HUES48 (cell line): ENCODE results near the gene EPG5.
A peak's percentile ranks its signal among the peaks of the same experiment; 100 is the strongest.

ENCODE experiments used
- H3K27ac ChIP-seq: one replicate; pipeline ENCODE4 v1.7.0; 2013; ENCODE audit warnings: low read depth, low read length, inconsistent platforms
- H3K27me3 ChIP-seq: 2 replicates; pipeline ENCODE4 v1.6.1; 2013; ENCODE audit warnings: mild to moderate bottlenecking, low read length; ENCODE audit not compliant: control insufficient read depth, insufficient read depth
- H3K36me3 ChIP-seq: 2 replicates; pipeline ENCODE4 v1.6.1; 2013; ENCODE audit warnings: low read length; ENCODE audit not compliant: control insufficient read depth, insufficient read depth
- H3K4me1 ChIP-seq: 2 replicates; pipeline ENCODE4 v1.6.1; 2013; ENCODE audit warnings: mild to moderate bottlenecking, low read length; ENCODE audit not compliant: control insufficient read depth, insufficient read depth
- H3K4me3 ChIP-seq: 2 replicates; pipeline ENCODE4 v1.5.1; 2013; ENCODE audit warnings: mild to moderate bottlenecking, low read depth, low read length
- H3K9ac ChIP-seq: 2 replicates; pipeline ENCODE4 v1.6.1; 2013; ENCODE audit warnings: mild to moderate bottlenecking, low read depth, low read length, moderate library complexity
- H3K9me3 ChIP-seq: 2 replicates; pipeline ENCODE4 v1.6.1; 2013; ENCODE audit warnings: low read length; ENCODE audit not compliant: control insufficient read depth, insufficient read depth

EPG5 gene

DNA sequence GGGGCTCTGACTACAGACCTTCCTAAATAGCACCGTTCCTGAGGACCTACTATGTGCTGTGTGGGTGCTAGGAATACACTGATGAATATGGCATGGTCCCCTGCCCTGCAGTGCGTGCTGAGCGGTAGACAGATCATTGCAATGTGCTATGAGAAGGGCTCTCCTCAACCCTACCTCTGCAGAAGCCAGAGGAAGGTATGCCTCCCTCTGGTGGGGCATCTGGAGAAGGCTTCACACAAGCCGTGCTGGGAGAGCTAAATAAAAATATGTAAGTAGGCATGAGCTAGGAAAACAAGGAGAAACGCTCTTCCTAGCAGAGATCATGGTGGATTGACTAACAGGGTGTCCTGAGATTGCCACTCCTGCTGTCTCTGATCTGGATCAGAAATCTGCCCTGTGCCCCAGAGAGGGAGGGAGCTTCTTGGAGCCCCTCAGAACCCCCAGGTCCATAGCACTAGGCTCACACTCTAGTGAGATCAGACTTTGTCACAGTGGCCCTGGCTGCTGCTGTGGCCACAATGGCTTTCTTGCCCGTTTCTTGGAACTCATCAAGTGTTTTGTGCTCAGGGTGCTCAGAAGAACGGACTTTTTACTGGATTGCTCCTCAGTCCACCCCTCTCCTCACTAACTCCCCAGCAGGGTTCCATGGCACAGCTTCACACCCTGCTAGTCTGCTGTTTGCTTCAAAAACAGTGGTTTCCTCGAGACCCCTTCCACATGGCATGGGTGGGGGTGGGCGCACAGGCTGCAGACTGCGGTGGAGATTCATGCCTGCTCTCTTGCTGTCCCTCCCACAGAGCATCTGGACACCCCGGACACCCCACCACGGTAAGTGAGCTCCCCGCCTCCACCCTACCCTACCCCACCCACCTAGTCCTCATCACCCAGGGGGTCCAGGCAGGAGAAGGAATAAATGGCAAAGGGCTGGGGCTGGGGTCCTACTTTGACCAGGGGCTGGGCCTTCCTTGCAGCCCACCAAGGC is 127.4 kb downstream of the EPG5 start:
- Histone ChIP-seq H3K4me3 (no peak overlapping the region), H3K9ac (no peak overlapping the region), H3K27me3 (peaks cover 45% of the 10 kb centered on the region), H3K27ac (no peak overlapping the region), H3K9me3 (no peaks in the 10 kb centered on the region), H3K4me1 (peaks cover 4% of the 10 kb centered on the region; the same call in 1 of the 2 replicates), H3K36me3 (no peaks in the 10 kb centered on the region)

DNA sequence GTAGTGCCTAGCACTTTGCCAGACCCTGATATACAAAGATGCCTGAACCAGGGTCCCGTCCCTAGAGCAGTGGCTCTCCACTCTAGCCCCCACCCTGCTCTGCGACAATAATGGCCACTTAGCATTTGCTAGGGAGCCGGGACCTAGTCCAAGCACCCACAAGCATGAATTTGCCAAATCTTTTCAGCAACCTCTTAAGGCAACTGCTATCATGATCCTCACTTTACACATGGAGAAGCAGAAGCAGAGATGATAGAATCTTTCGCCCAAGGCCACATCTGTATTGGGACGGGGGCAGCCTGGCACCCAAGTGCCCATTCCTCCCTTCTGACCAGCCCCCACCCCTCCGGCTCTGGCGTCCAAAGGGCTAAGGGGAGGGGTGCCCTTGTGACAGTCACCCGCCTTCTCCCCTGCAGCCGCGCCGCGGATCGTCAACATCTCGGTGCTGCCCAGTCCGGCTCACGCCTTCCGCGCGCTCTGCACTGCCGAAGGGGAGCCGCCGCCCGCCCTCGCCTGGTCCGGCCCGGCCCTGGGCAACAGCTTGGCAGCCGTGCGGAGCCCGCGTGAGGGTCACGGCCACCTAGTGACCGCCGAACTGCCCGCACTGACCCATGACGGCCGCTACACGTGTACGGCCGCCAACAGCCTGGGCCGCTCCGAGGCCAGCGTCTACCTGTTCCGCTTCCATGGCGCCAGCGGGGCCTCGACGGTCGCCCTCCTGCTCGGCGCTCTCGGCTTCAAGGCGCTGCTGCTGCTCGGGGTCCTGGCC is 128.6 kb downstream of the EPG5 start:
- Histone ChIP-seq H3K4me3 (no peak overlapping the region; the same call in 1 of the 2 replicates), H3K9me3 (no peaks in the 10 kb centered on the region), H3K9ac (no peak overlapping the region), H3K36me3 (no peaks in the 10 kb centered on the region), H3K27me3 (peaks cover 45% of the 10 kb centered on the region), H3K4me1 (peaks cover 4% of the 10 kb centered on the region; the same call in 1 of the 2 replicates), H3K27ac (no peak overlapping the region)

DNA sequence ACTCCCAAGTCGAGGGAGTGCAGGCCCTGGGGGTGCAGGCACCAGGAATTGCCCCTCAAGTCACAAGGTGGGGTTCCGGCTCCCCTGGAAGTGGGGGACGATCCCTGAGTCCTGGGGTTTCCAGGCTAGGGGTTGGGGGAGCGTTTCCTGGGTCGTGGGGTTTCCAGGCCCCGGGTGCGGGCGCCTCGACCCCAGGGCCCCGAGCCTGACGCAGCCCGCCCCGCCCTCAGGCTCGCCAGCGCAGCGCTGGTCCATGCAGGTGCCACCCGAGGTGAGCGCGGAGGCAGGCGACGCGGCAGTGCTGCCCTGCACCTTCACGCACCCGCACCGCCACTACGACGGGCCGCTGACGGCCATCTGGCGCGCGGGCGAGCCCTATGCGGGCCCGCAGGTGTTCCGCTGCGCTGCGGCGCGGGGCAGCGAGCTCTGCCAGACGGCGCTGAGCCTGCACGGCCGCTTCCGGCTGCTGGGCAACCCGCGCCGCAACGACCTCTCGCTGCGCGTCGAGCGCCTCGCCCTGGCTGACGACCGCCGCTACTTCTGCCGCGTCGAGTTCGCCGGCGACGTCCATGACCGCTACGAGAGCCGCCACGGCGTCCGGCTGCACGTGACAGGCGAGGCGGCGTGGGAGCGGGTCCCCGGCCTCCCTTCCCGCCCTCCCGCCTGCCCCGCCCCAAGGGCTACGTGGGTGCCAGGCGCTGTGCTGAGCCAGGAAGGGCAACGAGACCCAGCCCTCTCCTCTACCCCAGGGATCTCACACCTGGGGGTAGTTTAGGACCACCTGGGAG is 129.7 kb downstream of the EPG5 start:
- no peak overlapping the region for H3K9ac ChIP-seq
- no peak overlapping the region for H3K27ac ChIP-seq
- peaks cover 4% of the 10 kb centered on the region; the same call in 1 of the 2 replicates for H3K4me1 ChIP-seq
- peak overlapping the region; percentile 58; the same call in 1 of the 2 replicates for H3K4me3 ChIP-seq
- H3K36me3 ChIP-seq: no peaks in the 10 kb centered on the region
- H3K27me3 ChIP-seq: peaks cover 45% of the 10 kb centered on the region
- no peaks in the 10 kb centered on the region for H3K9me3 ChIP-seq

DNA sequence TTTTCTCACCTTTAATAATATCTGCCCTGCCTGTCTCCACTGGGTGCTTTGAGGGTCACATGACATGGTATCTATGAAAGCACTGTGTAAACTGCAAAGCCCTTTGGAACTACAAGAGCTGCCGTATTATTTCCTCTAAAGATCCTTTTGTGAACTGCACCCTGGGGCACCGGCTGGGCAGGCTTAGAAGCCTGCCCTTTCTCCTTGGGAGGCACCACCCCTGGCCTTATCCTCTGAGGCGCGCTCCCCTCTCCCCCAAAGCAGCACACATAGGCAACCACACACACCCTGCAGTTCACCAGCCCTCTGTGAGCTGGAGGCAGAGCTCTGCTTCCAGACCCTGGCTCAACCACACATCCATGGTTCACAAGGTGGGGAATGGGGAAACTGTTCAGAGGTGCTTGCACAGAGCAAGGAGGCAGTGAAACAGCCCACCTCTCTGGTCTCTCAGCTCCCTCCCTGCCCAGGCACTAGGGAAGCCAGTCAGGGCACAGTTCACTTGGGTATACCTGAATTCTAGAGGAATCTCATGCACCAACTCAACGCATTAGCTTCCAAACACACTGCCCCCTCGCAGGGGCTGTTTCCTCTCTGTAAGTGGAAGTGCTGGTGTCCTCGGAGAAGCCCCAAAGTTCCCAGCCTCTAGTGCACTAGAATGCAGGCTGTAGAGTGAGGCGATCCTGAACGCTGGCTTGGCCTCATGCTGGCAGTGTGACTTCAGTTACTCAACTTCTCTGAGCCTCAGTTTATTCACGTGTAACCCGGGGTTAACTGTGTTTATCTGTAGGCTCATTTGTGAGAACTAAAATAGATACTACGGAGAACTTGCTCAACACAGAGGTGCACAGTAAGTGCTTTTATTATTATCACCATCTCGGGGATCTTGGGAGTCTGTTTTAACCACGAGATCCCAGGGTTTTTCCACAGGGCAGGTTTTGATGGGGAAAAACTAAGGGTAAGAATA is 130.6 kb downstream of the EPG5 start:
- Histone ChIP-seq H3K27me3 (peaks cover 45% of the 10 kb centered on the region), H3K36me3 (no peaks in the 10 kb centered on the region), H3K4me1 (peaks cover 4% of the 10 kb centered on the region; the same call in 1 of the 2 replicates), H3K9me3 (no peaks in the 10 kb centered on the region), H3K4me3 (no peak overlapping the region; the same call in 1 of the 2 replicates), H3K27ac (no peak overlapping the region), H3K9ac (no peak overlapping the region)

DNA sequence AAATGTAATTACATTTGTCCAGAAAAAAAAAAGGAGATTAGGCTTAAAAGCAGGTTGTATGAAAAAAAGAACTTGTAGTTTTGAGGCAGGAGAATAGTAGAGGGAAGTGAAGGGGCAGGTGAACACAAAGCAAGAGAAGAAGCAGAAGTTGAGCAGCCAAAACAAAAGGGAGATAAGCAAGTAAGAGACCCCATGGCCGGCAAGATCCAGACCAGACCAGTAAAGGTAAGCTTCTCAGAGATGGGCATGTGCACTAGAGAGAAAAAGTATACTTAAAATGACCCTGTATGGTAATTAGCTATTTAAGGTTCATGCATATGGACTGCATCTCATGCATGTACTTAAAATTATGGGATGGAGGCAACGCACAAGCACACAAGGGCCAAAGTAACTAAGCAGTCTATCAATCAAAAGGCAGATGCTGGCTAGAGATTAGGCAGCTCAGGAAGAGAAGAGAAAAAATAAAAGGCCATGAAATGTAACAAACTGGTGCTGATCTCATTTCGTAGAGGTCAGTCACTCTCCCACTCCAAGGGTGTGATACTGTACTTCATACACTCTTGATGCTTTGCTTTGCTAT is 132.0 kb downstream of the EPG5 start:
- Histone ChIP-seq H3K4me1 (peaks cover 4% of the 10 kb centered on the region; the same call in 1 of the 2 replicates), H3K27me3 (peaks cover 45% of the 10 kb centered on the region), H3K9me3 (no peaks in the 10 kb centered on the region), H3K4me3 (no peak overlapping the region), H3K27ac (no peak overlapping the region), H3K9ac (no peak overlapping the region), H3K36me3 (no peaks in the 10 kb centered on the region)

DNA sequence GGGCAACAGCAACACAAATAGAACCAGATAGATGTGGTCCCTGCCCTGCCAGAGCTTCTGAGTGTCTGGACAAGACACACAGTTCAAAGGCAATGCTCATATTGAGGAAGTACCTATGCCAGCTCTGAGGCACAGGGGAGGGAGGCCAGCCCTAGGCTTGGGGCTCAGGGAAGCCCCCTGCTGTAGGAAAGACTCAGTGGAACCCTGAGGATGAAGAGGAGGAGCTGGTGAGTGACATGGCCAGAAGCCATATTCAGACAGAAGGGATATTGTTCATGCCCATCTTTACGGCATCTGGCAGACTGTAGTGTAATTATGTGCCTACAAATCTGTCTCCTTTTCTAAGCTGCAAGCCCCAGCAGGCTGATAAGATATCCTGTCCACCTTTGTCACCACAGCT is 132.8 kb downstream of the EPG5 start:
- Histone ChIP-seq H3K4me1 (peaks cover 5% of the 10 kb centered on the region; the same call in 1 of the 2 replicates), H3K9ac (no peak overlapping the region), H3K27me3 (peaks cover 39% of the 10 kb centered on the region), H3K36me3 (no peaks in the 10 kb centered on the region), H3K9me3 (no peaks in the 10 kb centered on the region), H3K27ac (no peak overlapping the region), H3K4me3 (no peak overlapping the region)

DNA sequence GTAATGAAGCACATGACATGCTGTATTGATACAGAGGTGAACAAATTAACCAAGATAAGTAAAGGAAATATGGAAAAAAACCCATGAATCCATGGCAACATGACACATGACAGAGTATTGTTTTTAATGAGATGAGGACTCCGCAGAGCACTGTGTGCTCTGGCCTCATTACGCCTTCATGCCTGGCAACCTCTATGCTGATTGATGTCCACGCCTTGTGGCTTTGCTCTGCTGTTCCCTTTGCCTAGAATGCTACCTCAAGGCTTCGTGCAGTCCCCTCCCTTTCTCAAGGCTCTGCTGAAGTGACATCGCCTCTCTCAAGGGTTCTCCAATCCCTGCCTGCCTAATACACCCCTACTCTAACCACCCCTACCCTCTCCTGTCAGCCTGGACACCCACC is 133.3 kb downstream of the EPG5 start:
- Histone ChIP-seq H3K27me3 (peaks cover 35% of the 10 kb centered on the region), H3K9me3 (no peaks in the 10 kb centered on the region), H3K27ac (no peak overlapping the region), H3K4me1 (peaks cover 10% of the 10 kb centered on the region; the same call in 1 of the 2 replicates), H3K36me3 (no peaks in the 10 kb centered on the region), H3K9ac (no peak overlapping the region), H3K4me3 (no peak overlapping the region)

DNA sequence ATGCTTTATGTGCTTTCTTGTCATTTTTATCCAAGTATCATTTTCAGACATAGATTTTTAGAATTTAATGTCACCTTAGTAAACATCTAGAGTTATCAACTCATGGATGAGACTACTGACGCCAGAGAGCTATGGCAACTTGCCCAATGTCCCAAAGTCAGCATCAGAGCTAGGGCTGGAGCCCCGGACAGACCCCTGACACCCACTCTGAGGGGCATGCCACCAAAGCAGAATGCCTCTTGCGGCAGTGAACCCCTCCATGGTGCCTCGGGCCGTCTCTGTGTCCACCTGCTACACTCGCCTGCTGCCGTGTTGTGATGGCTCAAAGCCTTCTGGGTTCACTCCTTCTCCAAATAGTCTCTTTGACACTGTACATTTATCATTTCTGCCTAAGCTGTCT is 136.2 kb downstream of the EPG5 start:
- Histone ChIP-seq H3K9me3 (no peaks in the 10 kb centered on the region), H3K36me3 (no peaks in the 10 kb centered on the region), H3K4me3 (no peak overlapping the region), H3K27me3 (peaks cover 5% of the 10 kb centered on the region), H3K27ac (no peak overlapping the region), H3K9ac (no peak overlapping the region), H3K4me1 (peaks cover 9% of the 10 kb centered on the region; the same call in 1 of the 2 replicates)

DNA sequence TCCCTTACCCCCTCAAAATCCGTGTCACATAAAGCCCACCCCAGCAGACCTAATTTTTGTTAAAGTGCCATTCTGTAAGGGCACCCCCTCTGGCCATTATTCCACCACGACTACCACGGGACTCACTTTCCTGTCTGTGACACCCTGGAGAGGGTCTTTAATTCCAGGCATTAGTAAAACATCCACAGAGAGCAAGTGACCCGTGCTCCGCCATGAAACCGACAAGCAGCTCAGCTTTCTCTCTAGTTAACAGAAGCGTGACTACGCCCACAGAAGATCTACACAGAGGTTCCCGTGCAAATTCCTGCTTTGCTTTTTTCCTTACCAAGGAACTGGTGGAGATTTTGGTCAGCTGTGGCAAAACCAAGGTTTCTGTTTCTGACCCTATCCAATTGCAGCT is 137.3 kb downstream of the EPG5 start:
- Histone ChIP-seq H3K36me3 (no peaks in the 10 kb centered on the region), H3K9ac (no peak overlapping the region), H3K27me3 (no peaks in the 10 kb centered on the region; the same call in 1 of the 2 replicates), H3K9me3 (no peaks in the 10 kb centered on the region), H3K27ac (no peak overlapping the region), H3K4me3 (no peak overlapping the region), H3K4me1 (peaks cover 9% of the 10 kb centered on the region; the same call in 1 of the 2 replicates)
